ENCODE data around the gene RDH12. TPM values are rescaled to one million over a fixed set of nuclear protein-coding genes. Genes with fewer than 3 reads are reported as not detected.
"Not testable (repeated sequence)": the region's sequence is repeated elsewhere in the genome, so short reads cannot be mapped to it uniquely, and the experiment has no call there.

Gene RDH12
- total RNA-seq (0.24 TPM), polyA plus RNA-seq (3.4 TPM)
- long read RNA-seq, donor 1, result 0 reads
- long read RNA-seq, donor 2, result 0 reads
- long read RNA-seq, donor 3, result 0 reads
- long read RNA-seq, donor 4, result 0 reads
- long read RNA-seq, donor 5, result 0 reads
- long read RNA-seq, donor 6, partial matches to known transcripts, result 12 of 30 reads
- long read RNA-seq, donor 6, other reads (novel, unspliced or antisense), result 18 of 30 reads
- long read RNA-seq, donor 7, result 0 reads
- long read RNA-seq, donor 8, result 0 reads
- long read RNA-seq, donor 9, result 0 reads
- long read RNA-seq, donor 10, partial matches to known transcripts, result 16 of 16 reads
- long read RNA-seq, donor 10, other reads (novel, unspliced or antisense), result 0 of 16 reads

GRCh38 chr14:67701492-67701891 is at the start of gene RDH12:
RDH12 (plus strand) TSS chr14:67701886; CDS start chr14:67722643, 20,757 bp downstream.
- H3K4me3 ChIP-seq (ENCODE audit: low read length in 2 of 2); H3K36me3 ChIP-seq (ENCODE audit: control insufficient read depth in 2 of 2, insufficient read depth in 2 of 2, low read length in 1 of 2); H3K27me3 ChIP-seq (ENCODE audit: control insufficient read depth in 2 of 2, insufficient read depth in 1 of 2, low read length in 1 of 2); DNase-seq (ENCODE audit: low read depth in 6 of 9, low spot score in 9 of 9); H3K4me1 ChIP-seq (ENCODE audit: control insufficient read depth in 2 of 2, insufficient read depth in 2 of 2, low read length in 2 of 2); H3K27ac ChIP-seq (ENCODE audit: low read depth in 1 of 2, low read length in 1 of 2); H3K9me3 ChIP-seq (ENCODE audit: control insufficient read depth in 2 of 2, insufficient read depth in 1 of 2, low read length in 1 of 2): not testable (repeated sequence)
- WGBS, result 97% methylated on average over 8 of the region's 8 CpGs

GRCh38 chr14:67652189-67652588 is 49.5 kb upstream of the RDH12 start:
- H3K27me3 ChIP-seq (ENCODE audit: control insufficient read depth in 2 of 2, insufficient read depth in 1 of 2, low read length in 1 of 2), result no peaks in the 10 kb centered on the region
- DNase-seq (ENCODE audit: low read depth in 6 of 9, low spot score in 9 of 9), result no peak
- WGBS, result 100% methylated on average over 1 of the region's 1 CpG
- H3K4me1 ChIP-seq (ENCODE audit: control insufficient read depth in 2 of 2, insufficient read depth in 2 of 2, low read length in 2 of 2), result no peaks in the 10 kb centered on the region
- H3K9me3 ChIP-seq (ENCODE audit: control insufficient read depth in 2 of 2, insufficient read depth in 1 of 2, low read length in 1 of 2), result no peaks in the 10 kb centered on the region
- H3K27ac ChIP-seq (ENCODE audit: low read depth in 1 of 2, low read length in 1 of 2), result no peak overlapping the region
- H3K36me3 ChIP-seq (ENCODE audit: control insufficient read depth in 2 of 2, insufficient read depth in 2 of 2, low read length in 1 of 2), result peaks cover 57 to 78% of the 10 kb centered on the region in 2 donors
- no peak overlapping the region for H3K4me3 ChIP-seq (ENCODE audit: low read length in 2 of 2)

GRCh38 chr14:67653651-67654280 is 47.9 kb upstream of the RDH12 start:
- Histone ChIP-seq H3K4me1 (ENCODE audit: control insufficient read depth in 2 of 2, insufficient read depth in 2 of 2, low read length in 2 of 2) (no peaks in the 10 kb centered on the region), H3K4me3 (ENCODE audit: low read length in 2 of 2) (no peak overlapping the region), H3K27ac (ENCODE audit: low read depth in 1 of 2, low read length in 1 of 2) (no peak overlapping the region), H3K9me3 (ENCODE audit: control insufficient read depth in 2 of 2, insufficient read depth in 1 of 2, low read length in 1 of 2) (no peaks in the 10 kb centered on the region), H3K27me3 (ENCODE audit: control insufficient read depth in 2 of 2, insufficient read depth in 1 of 2, low read length in 1 of 2) (no peaks in the 10 kb centered on the region), H3K36me3 (ENCODE audit: control insufficient read depth in 2 of 2, insufficient read depth in 2 of 2, low read length in 1 of 2) (peaks cover 60 to 85% of the 10 kb centered on the region in 2 donors)
- 98% methylated on average over 6 of the region's 6 CpGs for WGBS
- DNase-seq (ENCODE audit: low read depth in 6 of 9, low spot score in 9 of 9), result no peak

GRCh38 chr14:67663633-67664032 is 38.1 kb upstream of the RDH12 start:
- WGBS, result 91% methylated on average over 4 of the region's 4 CpGs
- no peaks in the 10 kb centered on the region for H3K9me3 ChIP-seq (ENCODE audit: control insufficient read depth in 2 of 2, insufficient read depth in 1 of 2, low read length in 1 of 2)
- H3K27me3 ChIP-seq (ENCODE audit: control insufficient read depth in 2 of 2, insufficient read depth in 1 of 2, low read length in 1 of 2), result no peaks in the 10 kb centered on the region
- H3K4me1 ChIP-seq (ENCODE audit: control insufficient read depth in 2 of 2, insufficient read depth in 2 of 2, low read length in 2 of 2), result peaks cover 3 to 4% of the 10 kb centered on the region in 2 donors
- no peak overlapping the region for H3K4me3 ChIP-seq (ENCODE audit: low read length in 2 of 2)
- H3K27ac ChIP-seq (ENCODE audit: low read depth in 1 of 2, low read length in 1 of 2), result no peak overlapping the region
- no peak for DNase-seq (ENCODE audit: low read depth in 6 of 9, low spot score in 9 of 9)
- H3K36me3 ChIP-seq (ENCODE audit: control insufficient read depth in 2 of 2, insufficient read depth in 2 of 2, low read length in 1 of 2), result peaks cover 6 to 8% of the 10 kb centered on the region in 2 donors

- H3K4me1 ChIP-seq (ENCODE audit: control insufficient read depth in 2 of 2, insufficient read depth in 2 of 2, low read length in 2 of 2), result peaks cover 3 to 4% of the 10 kb centered on the region in 2 donors
- H3K27me3 ChIP-seq (ENCODE audit: control insufficient read depth in 2 of 2, insufficient read depth in 1 of 2, low read length in 1 of 2), result no peaks in the 10 kb centered on the region
- H3K4me3 ChIP-seq (ENCODE audit: low read length in 2 of 2), result no peak overlapping the region
- no peak for DNase-seq (ENCODE audit: low read depth in 6 of 9, low spot score in 9 of 9)
- WGBS, result 96% methylated on average over 2 of the region's 2 CpGs
- H3K9me3 ChIP-seq (ENCODE audit: control insufficient read depth in 2 of 2, insufficient read depth in 1 of 2, low read length in 1 of 2), result no peaks in the 10 kb centered on the region
- no peak overlapping the region for H3K27ac ChIP-seq (ENCODE audit: low read depth in 1 of 2, low read length in 1 of 2)
- H3K36me3 ChIP-seq (ENCODE audit: control insufficient read depth in 2 of 2, insufficient read depth in 2 of 2, low read length in 1 of 2), result no peaks in the 10 kb centered on the region
Observed at GRCh38 chr14:67665868-67666267, 35.8 kb upstream of the RDH12 start.

GRCh38 chr14:67666750-67667449 is 34.8 kb upstream of the RDH12 start:
- Histone ChIP-seq H3K4me3 (ENCODE audit: low read length in 2 of 2) (no peak overlapping the region), H3K36me3 (ENCODE audit: control insufficient read depth in 2 of 2, insufficient read depth in 2 of 2, low read length in 1 of 2) (no peaks in the 10 kb centered on the region), H3K27me3 (ENCODE audit: control insufficient read depth in 2 of 2, insufficient read depth in 1 of 2, low read length in 1 of 2) (no peaks in the 10 kb centered on the region), H3K27ac (ENCODE audit: low read depth in 1 of 2, low read length in 1 of 2) (peak overlapping the region in 1 of 2 donors; percentile 31), H3K4me1 (ENCODE audit: control insufficient read depth in 2 of 2, insufficient read depth in 2 of 2, low read length in 2 of 2) (peaks cover 3 to 4% of the 10 kb centered on the region in 2 donors), H3K9me3 (ENCODE audit: control insufficient read depth in 2 of 2, insufficient read depth in 1 of 2, low read length in 1 of 2) (no peaks in the 10 kb centered on the region)
- DNase-seq (ENCODE audit: low read depth in 6 of 9, low spot score in 9 of 9), result peak; percentile 14 to 76 (median 47)
- WGBS, result 37% methylated on average over 1 of the region's 1 CpG

GRCh38 chr14:67668559-67668958 is 33.1 kb upstream of the RDH12 start:
- Histone ChIP-seq H3K9me3 (ENCODE audit: control insufficient read depth in 2 of 2, insufficient read depth in 1 of 2, low read length in 1 of 2) (no peaks in the 10 kb centered on the region), H3K27ac (ENCODE audit: low read depth in 1 of 2, low read length in 1 of 2) (no peak overlapping the region), H3K27me3 (ENCODE audit: control insufficient read depth in 2 of 2, insufficient read depth in 1 of 2, low read length in 1 of 2) (no peaks in the 10 kb centered on the region), H3K4me1 (ENCODE audit: control insufficient read depth in 2 of 2, insufficient read depth in 2 of 2, low read length in 2 of 2) (peaks cover 6 to 15% of the 10 kb centered on the region in 2 donors), H3K4me3 (ENCODE audit: low read length in 2 of 2) (no peak overlapping the region), H3K36me3 (ENCODE audit: control insufficient read depth in 2 of 2, insufficient read depth in 2 of 2, low read length in 1 of 2) (no peaks in the 10 kb centered on the region)
- DNase-seq (ENCODE audit: low read depth in 6 of 9, low spot score in 9 of 9), result no peak

- Histone ChIP-seq H3K27me3 (ENCODE audit: control insufficient read depth in 2 of 2, insufficient read depth in 1 of 2, low read length in 1 of 2) (no peaks in the 10 kb centered on the region), H3K4me1 (ENCODE audit: control insufficient read depth in 2 of 2, insufficient read depth in 2 of 2, low read length in 2 of 2) (peaks cover 6 to 21% of the 10 kb centered on the region in 2 donors), H3K36me3 (ENCODE audit: control insufficient read depth in 2 of 2, insufficient read depth in 2 of 2, low read length in 1 of 2) (peaks cover 10 to 11% of the 10 kb centered on the region in 2 donors), H3K4me3 (ENCODE audit: low read length in 2 of 2) (peak overlapping the region; percentile 66 to 73), H3K9me3 (ENCODE audit: control insufficient read depth in 2 of 2, insufficient read depth in 1 of 2, low read length in 1 of 2) (no peaks in the 10 kb centered on the region), H3K27ac (ENCODE audit: low read depth in 1 of 2, low read length in 1 of 2) (no peak overlapping the region)
- DNase-seq (ENCODE audit: low read depth in 6 of 9, low spot score in 9 of 9), result no peak
- WGBS, result 80% methylated on average over 5 of the region's 5 CpGs
Observed at GRCh38 chr14:67673451-67673850, 28.2 kb upstream of the RDH12 start.

- Histone ChIP-seq H3K27me3 (ENCODE audit: control insufficient read depth in 2 of 2, insufficient read depth in 1 of 2, low read length in 1 of 2) (no peaks in the 10 kb centered on the region), H3K9me3 (ENCODE audit: control insufficient read depth in 2 of 2, insufficient read depth in 1 of 2, low read length in 1 of 2) (no peaks in the 10 kb centered on the region), H3K4me1 (ENCODE audit: control insufficient read depth in 2 of 2, insufficient read depth in 2 of 2, low read length in 2 of 2) (peaks cover 6 to 21% of the 10 kb centered on the region in 2 donors), H3K4me3 (ENCODE audit: low read length in 2 of 2) (peak overlapping the region; percentile 66 to 73), H3K27ac (ENCODE audit: low read depth in 1 of 2, low read length in 1 of 2) (peak overlapping the region; percentile 81 to 90), H3K36me3 (ENCODE audit: control insufficient read depth in 2 of 2, insufficient read depth in 2 of 2, low read length in 1 of 2) (peaks cover 10 to 13% of the 10 kb centered on the region in 2 donors)
- under 1% methylated on average over 25 of the region's 25 CpGs for WGBS
- peak in 6 of 9 donors; percentile 23 to 67 (median 42) for DNase-seq (ENCODE audit: low read depth in 6 of 9, low spot score in 9 of 9)
Observed at GRCh38 chr14:67674139-67674479, 27.6 kb upstream of the RDH12 start.
